HG02938 (cell line): Measurements from ENCODE around the gene CAMKK2.
A peak's percentile ranks its signal among the peaks of the same experiment; 100 is the strongest.
"Not testable (repeated sequence)": the region's sequence is repeated elsewhere in the genome, so short reads cannot be mapped to it uniquely, and the experiment has no call there.

Experiments
- ATAC-seq: cut with Tn5 transposase; IDR thresholded peaks from one replicate; pipeline ENCODE4 v1.9.1; 2021; ENCODE audit warnings: mild to moderate bottlenecking, moderate library complexity; ENCODE audit not compliant: unreplicated experiment

Gene CAMKK2

DNA sequence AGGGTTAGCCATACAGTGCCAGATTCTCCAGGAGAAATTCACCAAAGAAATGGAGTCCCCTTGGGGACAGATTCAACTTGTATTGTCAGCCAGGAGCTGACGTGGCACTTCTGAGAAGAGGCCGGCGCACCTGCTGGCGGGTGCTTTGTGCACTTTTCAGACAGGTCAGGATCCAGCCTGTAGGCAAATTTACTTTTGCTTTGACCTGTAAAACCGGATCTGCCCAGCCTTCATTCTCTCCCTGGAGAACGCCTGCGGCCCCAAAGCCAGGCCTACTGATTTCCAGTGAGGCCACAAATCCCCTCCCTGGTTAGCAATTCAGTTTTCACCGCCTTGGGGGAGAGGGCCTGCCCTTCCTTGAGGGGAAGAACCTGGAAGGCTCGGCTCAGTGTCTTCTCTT lies 69.2 kb downstream of the CAMKK2 start:
- ATAC-seq: peak; percentile 46

DNA sequence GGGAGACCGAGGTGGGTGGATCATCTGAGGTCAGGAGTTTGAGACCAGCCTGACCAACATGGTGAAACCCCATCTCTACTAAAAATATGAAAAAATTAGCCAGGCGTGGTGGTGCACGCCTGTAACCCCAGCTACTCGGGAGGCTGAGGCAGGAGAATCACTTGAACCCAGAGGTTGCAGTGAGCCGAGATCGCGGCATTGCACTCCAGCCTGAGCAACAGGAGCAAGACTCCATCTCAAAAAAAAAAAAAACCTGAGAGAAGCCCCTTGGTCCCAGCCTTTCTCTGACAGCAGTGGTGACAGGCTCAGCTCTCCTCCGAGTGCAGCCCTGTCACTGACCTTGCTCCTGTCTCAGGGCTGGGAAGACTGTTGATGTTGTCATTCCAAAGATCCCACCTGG lies 69.6 kb downstream of the CAMKK2 start:
- not testable (repeated sequence) for ATAC-seq

DNA sequence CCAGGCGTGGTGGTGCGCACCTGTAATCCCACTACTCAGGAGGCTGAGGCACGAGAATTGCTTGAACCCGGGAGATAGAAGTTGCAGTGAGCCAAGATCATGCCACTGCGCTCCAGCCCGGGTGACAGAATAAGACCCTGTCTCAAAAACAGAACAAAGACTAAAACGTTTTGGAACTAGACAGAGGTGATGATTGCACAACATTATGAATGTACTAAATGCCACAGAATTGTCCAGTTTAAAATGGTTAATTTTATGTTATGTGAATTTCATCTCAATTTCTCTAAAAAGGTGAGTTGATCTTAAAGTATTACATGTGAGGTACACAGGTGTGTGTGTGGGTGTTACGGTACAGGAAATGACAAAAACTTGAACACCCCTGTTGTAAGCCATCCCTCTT lies 70.1 kb downstream of the CAMKK2 start:
- ATAC-seq: no peak

DNA sequence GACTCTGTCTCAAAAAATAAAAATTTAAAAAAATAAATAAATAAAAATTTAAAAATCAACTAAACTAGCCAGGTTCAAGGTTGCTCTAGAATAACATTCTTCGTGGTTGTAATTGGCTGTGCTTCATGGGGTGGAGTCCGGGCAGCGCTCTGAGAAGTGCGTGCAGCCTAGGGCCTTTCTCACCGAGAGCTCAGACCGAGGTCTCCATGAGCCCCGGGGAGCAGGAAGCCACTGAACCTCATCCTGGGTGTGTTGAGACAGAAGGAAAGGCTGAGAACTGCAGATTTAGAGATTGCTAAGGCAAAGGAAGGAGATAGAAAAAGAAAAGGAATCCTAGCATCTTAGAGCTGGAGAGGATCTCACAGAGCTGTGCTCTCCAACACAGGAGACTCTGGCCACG lies 71.9 kb downstream of the CAMKK2 start:
- no peak for ATAC-seq

DNA sequence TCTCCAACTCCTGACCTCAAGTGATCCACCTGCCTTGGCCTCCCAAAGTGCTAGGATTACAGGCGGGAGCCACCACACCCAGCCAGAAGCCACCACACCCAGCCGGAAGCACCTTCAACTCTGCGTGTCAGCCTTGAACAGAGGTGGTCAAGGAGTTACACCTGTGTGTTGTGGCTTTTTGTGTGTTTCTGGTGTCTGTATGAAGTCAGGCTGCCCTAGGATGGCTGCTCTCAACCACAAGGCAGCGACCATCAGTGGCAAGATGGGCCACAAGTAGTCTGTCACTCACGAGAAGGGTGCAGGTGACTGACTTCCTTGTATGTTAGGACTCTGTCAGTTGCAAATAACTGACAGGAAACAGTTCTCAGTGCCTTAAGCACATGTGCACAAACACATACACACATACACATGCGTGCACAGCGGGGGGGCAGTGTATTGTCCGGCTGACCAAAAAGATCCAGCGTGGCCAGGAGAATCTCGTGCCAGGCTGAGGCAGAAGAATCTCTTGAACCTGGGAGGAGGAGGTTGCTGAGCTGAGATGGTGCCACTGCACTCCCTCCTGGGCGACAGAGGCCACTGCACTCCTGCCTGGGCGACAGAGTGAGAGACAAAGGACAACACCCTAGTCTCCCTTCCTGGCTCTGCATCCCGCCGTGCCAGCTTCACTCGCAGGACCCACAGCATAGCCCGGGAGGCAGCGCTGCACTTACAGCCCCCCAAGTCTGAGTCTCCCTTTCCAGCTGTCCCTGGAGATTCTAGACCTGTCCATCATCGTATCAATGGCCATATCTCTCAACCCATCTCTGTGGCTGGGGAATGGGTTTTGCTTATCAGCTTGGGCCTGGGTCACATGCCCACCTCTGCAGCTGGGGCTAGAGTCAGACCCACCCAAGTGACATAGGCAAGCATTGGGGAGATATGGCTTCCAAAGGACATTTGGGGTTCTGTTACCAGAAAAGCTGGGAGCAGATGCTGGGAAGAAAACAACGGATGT lies 72.9 kb downstream of the CAMKK2 start:
- ATAC-seq: no peak

DNA sequence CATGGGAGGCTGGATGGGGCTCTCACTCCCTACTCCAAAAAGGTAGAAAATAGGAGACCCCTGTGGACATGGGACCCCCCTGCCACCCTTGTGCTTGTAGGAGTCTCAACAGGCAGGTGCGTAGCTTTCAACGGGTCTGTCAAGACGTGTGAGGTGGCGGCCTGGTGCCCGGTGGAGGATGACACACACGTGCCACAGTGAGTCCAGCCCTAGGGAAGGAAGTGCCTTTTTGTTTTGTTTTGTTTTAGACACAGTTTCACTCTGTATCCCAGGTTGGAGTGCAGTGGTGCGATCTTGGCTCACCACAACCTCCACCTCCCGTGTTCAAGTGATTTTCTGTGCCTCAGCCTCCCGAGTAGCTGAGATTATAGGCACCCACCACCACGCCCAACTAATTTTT lies 73.7 kb downstream of the CAMKK2 start:
- no peak for ATAC-seq

DNA sequence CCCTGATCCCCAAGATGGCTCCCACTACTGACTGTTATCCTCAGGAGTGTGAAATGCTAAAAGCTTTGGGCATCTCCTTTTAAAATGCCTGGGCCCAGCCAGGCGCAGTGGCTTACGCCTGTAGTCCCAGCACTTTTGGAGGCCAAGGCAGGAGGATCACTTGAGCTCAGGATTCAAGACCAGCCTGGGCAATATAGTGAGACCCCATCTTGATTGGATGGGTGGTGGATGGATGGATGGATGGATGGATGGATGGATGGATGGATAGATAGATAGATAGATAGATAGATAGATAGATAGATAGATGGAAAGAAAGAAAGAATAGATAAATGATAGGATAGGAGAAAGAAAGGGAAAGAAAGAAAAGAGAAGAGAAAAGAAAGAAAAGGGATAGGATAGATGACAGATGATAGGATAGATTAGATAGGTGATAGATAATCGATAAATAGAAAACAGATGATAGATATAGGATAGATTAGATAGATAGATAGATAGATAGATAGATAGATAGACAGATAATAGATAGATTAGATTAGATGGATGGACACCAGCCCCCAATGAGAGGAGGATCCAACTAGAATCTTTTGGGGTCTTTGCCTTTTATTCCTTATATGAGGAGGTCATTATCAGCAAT lies 77.0 kb downstream of the CAMKK2 start:
- no peak for ATAC-seq

DNA sequence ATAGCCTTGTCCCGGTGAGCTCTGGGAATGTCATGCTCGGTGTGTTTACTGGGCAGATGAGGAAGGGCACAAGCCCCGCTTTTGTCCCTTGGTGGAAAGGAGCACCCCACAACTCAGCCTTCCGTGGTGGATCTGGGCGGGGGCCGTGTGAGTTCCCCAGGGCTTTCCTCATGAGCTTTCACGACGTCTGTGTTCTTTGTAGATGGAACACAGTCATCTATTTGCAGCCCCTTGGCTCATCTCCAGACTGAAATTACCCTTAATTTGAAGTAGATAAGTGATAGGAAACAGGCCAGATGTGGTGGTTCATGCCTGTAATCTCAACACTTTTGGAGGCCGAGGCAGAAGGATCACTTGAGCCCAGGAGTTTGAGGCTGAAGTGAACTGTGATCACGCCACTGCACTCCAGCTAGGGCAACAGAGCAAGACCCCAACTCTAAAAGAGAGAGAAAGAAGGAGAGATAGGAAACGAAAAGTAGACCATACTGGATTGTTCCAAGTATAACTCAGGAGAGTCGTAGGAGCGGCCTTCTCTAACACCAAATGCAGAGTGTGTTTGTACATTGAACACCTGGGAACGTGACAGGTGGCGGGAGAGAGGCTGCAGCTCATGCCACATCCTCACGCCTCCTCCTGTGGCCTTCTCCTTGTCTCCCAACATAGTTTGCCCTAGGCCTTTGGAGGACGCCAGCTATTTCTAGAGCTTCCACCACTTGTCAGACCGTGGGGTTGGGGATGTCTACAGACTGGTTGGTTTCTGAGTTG lies 77.7 kb downstream of the CAMKK2 start:
- ATAC-seq: no peak

DNA sequence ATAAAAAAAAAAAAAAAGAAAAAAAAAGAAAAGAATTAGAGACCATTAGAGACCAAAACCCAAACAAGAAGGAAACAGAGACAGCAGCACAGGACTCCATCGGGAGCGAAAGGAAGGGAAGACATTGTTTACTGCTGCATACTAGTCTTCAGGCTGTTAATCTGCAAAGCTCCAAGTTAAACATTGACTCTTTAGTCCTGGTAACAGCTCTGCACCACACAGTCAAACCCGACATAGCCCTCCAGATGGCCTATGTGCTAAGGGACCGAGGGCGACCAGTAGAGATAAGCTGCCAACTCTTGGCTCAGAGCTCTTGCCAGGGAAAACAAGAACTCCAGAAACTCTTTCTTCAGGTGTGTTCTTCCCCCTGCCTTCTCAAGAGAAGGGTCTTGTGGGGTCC lies 78.7 kb downstream of the CAMKK2 start:
- no peak for ATAC-seq

DNA sequence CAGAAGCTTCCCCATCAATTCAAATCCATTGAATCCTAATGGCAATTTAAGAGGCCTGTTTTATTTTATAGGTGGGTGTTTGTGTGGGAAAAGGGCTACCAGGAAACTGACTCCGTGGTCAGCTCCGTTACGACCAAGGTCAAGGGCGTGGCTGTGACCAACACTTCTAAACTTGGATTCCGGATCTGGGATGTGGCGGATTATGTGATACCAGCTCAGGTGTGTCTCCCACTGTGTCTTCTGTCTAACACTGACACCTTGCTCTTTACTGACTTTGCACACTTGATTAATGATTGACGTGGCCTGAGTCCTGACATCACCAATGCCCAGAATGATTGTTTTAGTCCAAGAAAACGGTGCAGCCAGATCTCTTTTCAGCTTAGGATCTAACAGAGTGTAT lies 79.4 kb downstream of the CAMKK2 start:
- no peak for ATAC-seq

DNA sequence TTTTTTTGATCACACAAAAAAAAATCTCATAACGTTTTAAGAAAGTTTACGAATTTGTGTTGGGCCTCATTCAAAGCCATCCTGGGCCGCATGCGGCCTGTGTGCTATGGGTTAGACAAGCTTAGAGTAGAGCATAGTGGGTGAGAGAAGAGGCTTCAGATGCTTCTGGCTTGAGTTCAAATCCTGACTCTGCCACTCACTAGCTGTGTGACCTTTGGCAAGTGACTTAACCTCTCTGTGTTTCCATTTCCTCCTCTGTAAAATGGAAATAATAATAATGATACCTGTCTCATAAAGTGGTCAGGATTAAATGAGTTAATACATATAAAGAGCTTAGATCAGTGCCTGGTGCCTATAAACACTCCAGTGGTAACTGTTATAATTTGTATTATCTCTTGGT lies 80.4 kb downstream of the CAMKK2 start:
- ATAC-seq: no peak

DNA sequence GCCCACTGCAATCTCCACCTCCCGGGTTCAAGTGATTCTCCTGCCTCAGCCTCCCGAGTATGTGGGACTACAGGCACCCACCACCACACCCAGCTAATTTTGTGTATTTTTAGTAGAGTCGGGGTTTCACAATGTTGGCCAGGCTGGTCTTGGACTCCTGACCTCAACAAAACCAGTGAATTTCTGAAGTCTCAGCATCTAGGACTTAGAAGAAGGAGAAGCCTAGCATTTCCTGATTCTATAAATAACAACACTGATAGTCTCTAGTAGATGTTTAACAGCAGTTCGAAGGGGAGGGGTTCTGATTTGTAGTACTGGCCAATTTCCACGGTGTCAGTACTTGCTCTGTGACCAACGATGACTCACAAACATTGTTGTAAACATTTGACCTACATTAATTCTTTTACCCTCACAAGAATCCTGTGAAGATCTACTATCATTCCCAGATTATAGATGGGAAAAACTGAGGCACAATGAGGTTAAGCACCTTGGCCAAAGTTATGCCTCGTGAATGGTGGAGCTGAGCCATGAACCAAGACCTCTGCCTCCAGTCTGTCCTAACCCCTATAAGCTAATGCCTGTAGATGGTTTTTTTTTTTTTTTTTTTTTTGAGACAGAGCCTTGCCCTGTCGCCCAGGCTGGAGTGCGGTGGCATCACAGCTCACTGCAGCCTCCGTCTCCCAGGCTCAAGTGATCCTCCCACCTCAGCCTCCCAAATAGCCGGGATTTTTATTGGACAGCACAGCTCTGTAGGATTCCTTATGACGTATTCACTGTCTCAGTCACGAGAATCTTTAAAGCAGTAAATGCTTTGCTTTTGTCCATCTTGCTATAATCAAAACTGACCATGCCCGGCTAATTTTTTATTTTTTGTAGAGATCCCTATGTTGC lies 81.4 kb downstream of the CAMKK2 start:
- ATAC-seq: no peak

DNA sequence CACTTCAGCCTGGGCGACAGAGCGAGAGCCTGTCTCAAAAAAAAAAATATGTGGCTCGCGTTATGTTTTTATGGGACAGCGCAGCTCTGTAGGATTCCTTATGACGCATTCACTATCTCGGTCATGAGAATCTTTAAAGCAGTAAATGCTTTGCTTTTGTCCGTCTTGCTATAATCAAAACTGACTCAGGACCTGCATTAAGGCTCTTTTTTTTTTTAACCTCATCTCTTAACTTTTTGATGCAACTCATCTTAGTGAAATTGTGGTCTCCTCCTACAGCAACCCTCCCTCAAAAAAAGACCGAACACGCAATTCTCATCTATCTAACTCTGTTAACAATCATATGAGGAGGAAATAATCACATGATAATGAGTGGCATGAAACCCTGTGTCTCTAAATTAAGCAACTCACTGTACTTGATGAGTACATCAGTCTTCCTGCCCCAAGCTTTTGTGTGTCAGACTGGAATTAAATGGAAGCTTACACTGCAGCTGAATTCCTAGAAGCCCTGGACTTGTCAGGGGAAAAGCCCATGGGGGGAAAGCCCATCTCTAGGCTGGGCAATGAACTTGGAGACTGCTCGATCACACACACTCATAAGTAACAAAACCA lies 82.2 kb downstream of the CAMKK2 start:
- no peak for ATAC-seq

DNA sequence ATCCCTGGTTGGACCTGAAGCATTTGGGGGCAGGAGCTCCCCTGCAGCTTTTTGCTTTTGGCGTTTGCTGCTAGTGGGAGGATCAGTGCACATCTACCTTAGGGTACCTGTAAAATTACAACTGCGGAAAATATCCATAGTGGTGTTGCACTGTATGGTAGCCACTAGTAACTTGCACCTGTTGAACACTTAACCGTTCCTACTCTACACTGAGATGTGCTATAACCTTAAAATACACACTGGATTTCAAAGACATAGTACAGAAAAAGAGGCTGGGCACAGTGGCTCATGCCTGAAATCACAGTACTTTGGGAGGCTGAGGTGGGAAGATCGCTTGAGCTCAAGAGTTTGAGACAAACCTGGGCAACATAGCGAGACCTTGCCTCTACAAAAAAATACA lies 83.6 kb downstream of the CAMKK2 start:
- no peak for ATAC-seq

DNA sequence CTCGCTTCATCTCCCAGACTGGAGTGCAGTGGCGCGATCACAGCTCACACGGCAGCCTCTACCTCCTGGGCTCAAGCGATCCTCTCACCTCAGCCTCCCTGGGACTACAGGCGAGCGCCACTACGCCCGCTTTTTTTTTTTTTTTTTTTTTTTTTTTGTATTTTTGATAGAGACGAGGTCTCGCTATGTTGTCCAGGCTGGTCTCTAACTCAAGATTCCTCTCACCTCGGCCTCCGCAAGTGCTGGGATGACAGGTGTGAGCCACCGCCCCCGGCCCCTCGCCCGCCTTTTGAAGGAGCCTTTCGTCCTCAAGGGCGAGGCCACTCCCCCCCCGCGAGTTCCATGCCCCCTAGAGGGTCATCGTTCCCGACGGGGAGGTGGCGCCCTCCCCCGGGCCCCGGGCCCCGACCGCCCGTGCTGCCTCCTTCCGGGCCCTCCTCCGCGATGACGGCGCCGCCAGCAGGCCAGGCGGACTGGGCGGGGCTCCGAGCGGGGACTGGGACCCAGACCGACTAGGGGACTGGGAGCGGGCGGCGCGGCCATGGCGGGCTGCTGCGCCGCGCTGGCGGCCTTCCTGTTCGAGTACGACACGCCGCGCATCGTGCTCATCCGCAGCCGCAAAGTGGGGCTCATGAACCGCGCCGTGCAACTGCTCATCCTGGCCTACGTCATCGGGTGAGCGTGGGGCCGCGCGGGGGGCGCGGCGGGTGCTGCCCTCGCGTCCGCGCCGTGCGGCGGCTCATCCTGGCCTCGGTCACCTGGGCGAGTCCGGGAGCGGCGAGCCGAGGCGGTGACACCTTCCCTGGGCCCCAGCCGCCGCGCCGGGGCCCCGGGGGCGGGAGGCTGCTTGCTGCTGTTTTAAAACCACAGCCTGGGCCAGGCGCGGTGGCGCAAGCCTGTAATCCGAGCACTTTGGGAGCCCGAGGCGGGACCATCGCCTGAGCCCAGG lies 86.6 kb downstream of the CAMKK2 start, which contains the start of gene P2RX4:
Gene P2RX4, plus strand, starts transcription at position 506 of the 949 bp plus-strand sequence. Its CDS starts 36 bp downstream, at position 542.
- peak; percentile 73 for ATAC-seq

DNA sequence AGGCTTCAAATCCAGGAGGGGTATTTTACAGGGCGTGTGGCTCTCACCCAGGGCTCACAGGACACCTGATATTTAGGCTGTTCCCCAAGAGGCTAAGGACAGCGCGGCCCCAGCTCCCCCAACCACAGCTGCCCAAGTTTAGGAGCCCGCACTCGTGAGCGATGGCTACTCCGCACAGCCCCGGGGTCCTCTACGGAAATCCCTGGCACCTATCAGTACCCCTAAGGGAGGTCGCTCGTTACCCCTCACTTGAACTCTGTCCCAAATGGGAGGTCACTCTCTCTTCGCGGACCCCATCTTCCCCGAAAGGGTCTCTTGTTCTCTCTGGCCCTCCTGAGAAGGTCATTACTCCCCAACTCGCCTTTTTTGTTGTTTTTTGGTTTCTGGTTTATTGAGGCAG lies 87.3 kb downstream of the CAMKK2 start:
- no peak for ATAC-seq

DNA sequence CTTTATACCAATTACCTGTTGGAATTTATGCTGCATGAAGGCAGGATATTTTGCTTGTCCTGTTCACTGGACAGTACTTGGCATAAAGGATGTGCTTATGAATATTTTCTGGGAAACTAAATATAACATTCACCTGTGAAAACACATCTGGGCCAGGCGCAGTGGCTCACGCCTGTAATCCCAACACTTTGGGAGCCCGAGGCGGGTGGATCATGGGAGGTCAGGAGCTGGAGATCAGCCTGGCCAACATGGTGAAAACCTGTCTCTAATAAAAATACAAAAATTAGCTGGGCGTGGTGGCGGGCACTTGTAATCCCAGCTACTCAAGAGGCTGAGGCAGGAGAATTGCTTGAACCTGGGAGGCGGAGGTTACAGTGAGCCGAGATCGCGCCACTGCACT lies 87.9 kb downstream of the CAMKK2 start:
- ATAC-seq: not testable (repeated sequence)

DNA sequence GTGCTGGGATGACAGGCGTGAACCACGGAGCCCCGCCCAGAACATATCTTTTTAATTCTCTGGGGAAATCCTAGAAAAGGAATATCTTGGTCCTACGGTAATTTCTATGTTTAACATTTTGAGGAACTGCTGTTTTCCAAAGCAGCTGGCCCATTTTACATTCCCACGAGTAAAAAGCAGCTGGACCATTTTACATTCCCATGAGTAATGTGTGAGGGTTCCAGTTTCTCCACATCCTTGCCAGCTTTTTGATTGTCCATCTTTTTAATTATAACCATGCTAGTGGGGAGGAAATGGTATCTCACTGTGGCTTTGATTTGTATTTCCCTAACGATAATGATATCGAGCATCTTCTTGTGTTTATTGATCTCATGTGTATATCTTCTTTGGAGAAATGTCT lies 91.0 kb downstream of the CAMKK2 start:
- no peak for ATAC-seq

DNA sequence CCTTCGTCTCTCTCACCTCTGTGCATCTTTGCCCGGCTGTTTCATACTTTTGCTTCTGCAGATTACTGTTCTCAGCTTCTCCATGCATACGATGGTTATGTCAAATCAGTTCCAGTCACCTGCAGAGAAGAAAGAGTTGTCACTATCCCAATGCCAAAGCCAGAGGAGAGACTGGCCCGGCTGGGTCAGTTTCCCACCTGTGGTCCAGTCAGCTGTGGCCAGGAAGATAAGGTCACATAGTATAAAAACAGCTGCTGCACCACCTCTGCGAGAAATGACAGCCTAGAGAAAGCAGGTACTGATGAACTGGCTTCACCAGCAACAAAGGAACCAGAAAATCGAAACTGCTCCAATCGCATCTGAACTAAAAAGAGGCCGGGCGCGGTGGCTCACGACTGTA lies 93.0 kb downstream of the CAMKK2 start:
- ATAC-seq: no peak
